Neural progenitor cell (in vitro differentiated cells): ENCODE results near the gene MAP4K3.
"Not testable (repeated sequence)": the region's sequence is repeated elsewhere in the genome, so short reads cannot be mapped to it uniquely, and the experiment has no call there.

Source experiments
- EZH2 ChIP-seq: fragments of 200-600 bp; sonication (generic); IDR thresholded peaks from 2 replicates; pipeline ENCODE4 v1.6.1; 2017; ENCODE audit warnings: antibody characterized with exemption, mild to moderate bottlenecking, moderate library complexity
- EZH2phosphoT487 ChIP-seq: fragments of 200-600 bp; sonication (generic); IDR thresholded peaks from 2 replicates; pipeline ENCODE4 v1.6.1; 2017; ENCODE audit warnings: antibody characterized with exemption
- TF ChIP-seq, protein P1 (sequence below): fragments of 200-600 bp; sonication (generic); IDR thresholded peaks from 2 replicates; pipeline ENCODE4 v1.5.1; 2017; ENCODE audit warnings: antibody characterized with exemption, mild to moderate bottlenecking

DNA sequence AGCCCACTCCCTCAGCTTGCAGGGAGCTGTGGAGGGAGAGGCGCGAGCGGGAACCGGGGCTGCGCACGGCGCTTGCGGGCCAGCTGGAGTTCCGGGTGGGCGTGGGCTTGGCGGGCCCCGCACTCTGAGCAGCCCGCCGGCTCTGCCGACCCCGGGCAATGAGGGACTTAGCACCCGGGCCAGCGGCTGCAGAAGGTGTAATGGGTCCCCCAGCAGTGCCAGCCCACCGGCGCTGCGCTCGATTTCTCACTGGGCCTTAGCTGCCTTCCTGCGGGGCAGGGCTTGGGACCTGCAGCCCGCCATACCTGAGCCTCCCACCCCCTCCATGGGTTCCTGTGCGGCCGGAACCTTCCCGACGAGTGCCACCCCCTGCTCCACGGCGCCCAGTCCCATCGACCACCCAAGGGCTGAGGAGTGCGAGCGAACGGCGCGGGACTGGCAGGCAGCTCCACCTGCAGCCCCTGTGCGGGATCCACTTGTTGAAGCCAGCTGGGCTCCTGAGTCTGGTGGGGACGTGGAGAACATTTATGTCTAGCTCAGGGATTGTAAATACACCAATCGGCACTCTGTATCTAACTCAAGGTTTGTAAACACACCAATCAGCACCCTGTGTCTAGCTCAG is 192.7 kb downstream of the MAP4K3 start:
- TF ChIP-seq, protein P1, sequence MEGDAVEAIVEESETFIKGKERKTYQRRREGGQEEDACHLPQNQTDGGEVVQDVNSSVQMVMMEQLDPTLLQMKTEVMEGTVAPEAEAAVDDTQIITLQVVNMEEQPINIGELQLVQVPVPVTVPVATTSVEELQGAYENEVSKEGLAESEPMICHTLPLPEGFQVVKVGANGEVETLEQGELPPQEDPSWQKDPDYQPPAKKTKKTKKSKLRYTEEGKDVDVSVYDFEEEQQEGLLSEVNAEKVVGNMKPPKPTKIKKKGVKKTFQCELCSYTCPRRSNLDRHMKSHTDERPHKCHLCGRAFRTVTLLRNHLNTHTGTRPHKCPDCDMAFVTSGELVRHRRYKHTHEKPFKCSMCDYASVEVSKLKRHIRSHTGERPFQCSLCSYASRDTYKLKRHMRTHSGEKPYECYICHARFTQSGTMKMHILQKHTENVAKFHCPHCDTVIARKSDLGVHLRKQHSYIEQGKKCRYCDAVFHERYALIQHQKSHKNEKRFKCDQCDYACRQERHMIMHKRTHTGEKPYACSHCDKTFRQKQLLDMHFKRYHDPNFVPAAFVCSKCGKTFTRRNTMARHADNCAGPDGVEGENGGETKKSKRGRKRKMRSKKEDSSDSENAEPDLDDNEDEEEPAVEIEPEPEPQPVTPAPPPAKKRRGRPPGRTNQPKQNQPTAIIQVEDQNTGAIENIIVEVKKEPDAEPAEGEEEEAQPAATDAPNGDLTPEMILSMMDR: not testable (repeated sequence)
- not testable (repeated sequence) for TF ChIP-seq EZH2phosphoT487, EZH2
